Left lung (tissue), 10 donors: ENCODE data around the gene RFX7. TPM values are rescaled to one million over a fixed set of nuclear protein-coding genes. Genes with fewer than 3 reads are reported as not detected.

Source experiments
- ATAC-seq: fragments of 200-7000 bp; cut with Tn5 transposase; one replicate; pipeline ENCODE4 v1.9.1; 2020; ENCODE audit warnings: moderate library complexity
- DNase-seq, 4 donors: peaks; one replicate each; pipeline ENCODE4 v3.0.0-alpha.2; 2013 to 2020
- H3K27ac ChIP-seq, 2 donors: fragments of 200-600 bp; sonication (generic) in 1 of 2; one replicate each; pipeline versions ENCODE4 v1.5.0 to v1.8.0; 2020 to 2021
- H3K27me3 ChIP-seq, 2 donors: fragments of 200-600 bp; sonication (generic) in 1 of 2; one replicate each; pipeline versions ENCODE4 v1.5.0 to v1.8.0; 2020 to 2021
- H3K36me3 ChIP-seq, 2 donors: fragments of 200-600 bp; sonication (generic) in 1 of 2; one replicate each; pipeline versions ENCODE4 v1.5.0 to v1.8.0; 2020 to 2021
- H3K4me1 ChIP-seq, 2 donors: fragments of 200-600 bp; one replicate each; pipeline ENCODE4 v1.8.0; 2021
- H3K4me3 ChIP-seq, 2 donors: fragments of 200-600 bp; sonication (generic) in 1 of 2; one replicate each; pipeline versions ENCODE4 v1.5.0 to v1.8.0; 2020 to 2021; ENCODE audit warnings: mild to moderate bottlenecking in 1 of 2
- H3K9me3 ChIP-seq, 2 donors: fragments of 200-600 bp; sonication (generic) in 1 of 2; one replicate each; pipeline versions ENCODE4 v1.5.0 to v1.8.0; 2020 to 2021
- CTCF ChIP-seq, 2 donors: fragments of 200-600 bp; sonication (generic) in 1 of 2; IDR thresholded peaks; one replicate each; pipeline versions ENCODE4 v1.5.0 to v1.8.0; 2021; ENCODE audit warnings: antibody characterized with exemption in 2 of 2
- intact Hi-C, 2 donors: fragments of 100-400 bp; cut with DNase I; formaldehyde crosslinking; loops; one replicate each; pipeline versions ENCODE4 v1.11.2 to v1.14.2; 2022
- polyA plus RNA-seq, 6 donors: library from polyadenylated mRNA; unstranded; fragments of 120-200 nt; gene quantifications; one replicate each; pipeline ENCODE4 v1.2.1, GENCODE V29; 2013; ENCODE audit not compliant: insufficient read length in 6 of 6
- total RNA-seq, 2 donors: library from RNA; stranded (reverse); fragmentation: NEBNext Ultra II Directional; extraction: Animal tissue kit (Norgen Biotek cat#: 25700); gene quantifications; one replicate each; pipeline ENCODE4 v1.2.1, GENCODE V29; 2021
- donor health status: DM: no; HTN: yes; CAD: no.
- donor health status: DM: no; HTN: no; CAD: no.

RFX7 gene
- total and polyA plus RNA-seq, 8 donors: 16.7 to 28.1 (median 25.4) TPM

GRCh38 chr15:56058986-56059385 is 184.7 kb downstream of the RFX7 start:
- Histone ChIP-seq H3K4me1 (no peaks in the 10 kb centered on the region), H3K36me3 (no peaks in the 10 kb centered on the region), H3K27me3 (no peaks in the 10 kb centered on the region), H3K9me3 (peaks cover 0 to 2% of the 10 kb centered on the region in 2 donors), H3K4me3 (no peak overlapping the region), H3K27ac (no peak overlapping the region)
- intact Hi-C loops: no loop called here
- ATAC-seq: no peak
- DNase-seq: peak in 1 of 4 donors; percentile 33
- no peak for TF ChIP-seq CTCF (IDR thresholded peaks at IDR 0.05)

- Histone ChIP-seq H3K9me3 (peaks cover 0 to 2% of the 10 kb centered on the region in 2 donors), H3K27ac (no peak overlapping the region), H3K4me1 (peaks cover 0 to 3% of the 10 kb centered on the region in 2 donors), H3K36me3 (no peaks in the 10 kb centered on the region), H3K27me3 (no peaks in the 10 kb centered on the region), H3K4me3 (no peak overlapping the region)
- ATAC-seq: no peak
- intact Hi-C loops: no loop called here
- TF ChIP-seq CTCF (IDR thresholded peaks at IDR 0.05): no peak
- no peak for DNase-seq
Observed at GRCh38 chr15:56056626-56057025, 187.1 kb downstream of the RFX7 start.

GRCh38 chr15:56053046-56053400 is 190.7 kb downstream of the RFX7 start:
- H3K9me3 ChIP-seq: no peaks in the 10 kb centered on the region
- H3K4me1 ChIP-seq: peaks cover 0 to 3% of the 10 kb centered on the region in 2 donors
- intact Hi-C loops: no loop called here
- DNase-seq: no peak
- H3K27me3 ChIP-seq: no peaks in the 10 kb centered on the region
- no peaks in the 10 kb centered on the region for H3K36me3 ChIP-seq
- TF ChIP-seq CTCF (IDR thresholded peaks at IDR 0.05): no peak
- H3K4me3 ChIP-seq: no peak overlapping the region
- ATAC-seq: peak; percentile 50
- H3K27ac ChIP-seq: no peak overlapping the region

- H3K27ac ChIP-seq: no peak overlapping the region
- ATAC-seq (peak; percentile 89), DNase-seq (peak in 1 of 4 donors; percentile 23)
- H3K4me1 ChIP-seq: peaks cover 0 to 3% of the 10 kb centered on the region in 2 donors
- no peaks in the 10 kb centered on the region for H3K27me3 ChIP-seq
- TF ChIP-seq CTCF (IDR thresholded peaks at IDR 0.05): peak; percentile 60 to 71
- H3K9me3 ChIP-seq: no peaks in the 10 kb centered on the region
- H3K4me3 ChIP-seq: no peak overlapping the region
- intact Hi-C loops: no loop called here
- H3K36me3 ChIP-seq: no peaks in the 10 kb centered on the region
Observed at GRCh38 chr15:56052395-56053045, 191.2 kb downstream of the RFX7 start.

GRCh38 chr15:56051676-56052075 is 192.0 kb downstream of the RFX7 start:
- intact Hi-C loops: no loop called here
- no peak for ATAC-seq
- Histone ChIP-seq H3K4me1 (peaks cover 0 to 3% of the 10 kb centered on the region in 2 donors), H3K36me3 (no peaks in the 10 kb centered on the region), H3K4me3 (no peak overlapping the region), H3K27me3 (no peaks in the 10 kb centered on the region), H3K9me3 (no peaks in the 10 kb centered on the region), H3K27ac (no peak overlapping the region)
- TF ChIP-seq CTCF (IDR thresholded peaks at IDR 0.05): no peak
- no peak for DNase-seq
